A204.1 (cell line): ENCODE data around the gene KCNK4.

Experiments used
- FAIRE-seq: peaks from 2 replicates; lab custom pipeline; 2012; peaks lifted over from hg19 to GRCh38; lab: Jason Lieb, UNC

The KCNK4 gene

GRCh38 chr11:64327993-64328392 lies 36.9 kb downstream of the KCNK4 start:
- no peak for FAIRE-seq

GRCh38 chr11:64330888-64331287 lies 39.8 kb downstream of the KCNK4 start:
- FAIRE-seq, result no peak

- no peak for FAIRE-seq
Observed at GRCh38 chr11:64331569-64332371, 40.7 kb downstream of the KCNK4 start.

GRCh38 chr11:64333556-64333955 lies 42.5 kb downstream of the KCNK4 start:
- no peak for FAIRE-seq

GRCh38 chr11:64334764-64335735 lies 43.9 kb downstream of the KCNK4 start:
- no peak for FAIRE-seq

GRCh38 chr11:64337538-64338249 lies 46.6 kb downstream of the KCNK4 start:
- no peak for FAIRE-seq

- FAIRE-seq, result no peak
Observed at GRCh38 chr11:64338716-64339115, 47.6 kb downstream of the KCNK4 start.

- FAIRE-seq, result no peak
Observed at GRCh38 chr11:64339286-64339685, 48.2 kb downstream of the KCNK4 start.

- no peak for FAIRE-seq
Observed at GRCh38 chr11:64339754-64340408, 48.8 kb downstream of the KCNK4 start, which contains the start of gene CCDC88B. CCDC88B (plus strand) TSS chr11:64340204; CDS start chr11:64340267, 63 bp downstream.

GRCh38 chr11:64340671-64341335 lies 49.7 kb downstream of the KCNK4 start:
- FAIRE-seq, result no peak

- no peak for FAIRE-seq
Observed at GRCh38 chr11:64341429-64341828, 50.3 kb downstream of the KCNK4 start.

- no peak for FAIRE-seq
Observed at GRCh38 chr11:64341851-64342791, 51.0 kb downstream of the KCNK4 start.

GRCh38 chr11:64342869-64343745 lies 52.0 kb downstream of the KCNK4 start:
- no peak for FAIRE-seq

GRCh38 chr11:64343767-64344559 lies 52.9 kb downstream of the KCNK4 start:
- no peak for FAIRE-seq

GRCh38 chr11:64344787-64345186 lies 53.7 kb downstream of the KCNK4 start:
- FAIRE-seq, result no peak

- FAIRE-seq, result no peak
Observed at GRCh38 chr11:64347193-64347867, 56.2 kb downstream of the KCNK4 start.

GRCh38 chr11:64348383-64349024 lies 57.4 kb downstream of the KCNK4 start:
- FAIRE-seq, result no peak
